ENCODE measurements around the gene GASK1A. TPM values are rescaled to one million over a fixed set of nuclear protein-coding genes. Genes with fewer than 3 reads are reported as not detected.

Gene GASK1A
- total RNA-seq, 1 donor from 2014 or later, result 1.6 TPM

DNA sequence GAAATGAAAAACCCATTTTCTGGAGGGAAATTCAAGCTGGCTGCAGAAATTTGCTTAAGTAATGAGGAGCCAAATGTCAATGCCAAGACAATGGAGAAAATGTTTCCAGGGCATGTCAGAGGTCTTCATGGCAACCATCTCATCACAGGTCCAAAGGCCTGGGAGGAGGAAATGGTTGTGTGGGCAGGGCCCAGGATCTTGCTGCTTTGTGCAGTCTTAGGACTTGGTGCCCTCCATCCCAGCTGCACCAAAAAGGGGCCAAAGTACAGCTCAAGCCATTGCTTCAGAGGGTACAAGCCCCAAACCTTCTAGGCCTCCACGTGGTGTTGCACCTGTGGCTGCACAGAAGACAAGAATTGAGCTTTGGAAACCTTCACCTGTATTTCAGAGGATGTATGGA is 67.5 kb downstream of the GASK1A start:
- no peak for DNase-seq
- Histone ChIP-seq H3K4me3 (no peak overlapping the region), H3K27ac (replicated peaks) (no peak overlapping the region), H3K9me3 (replicated peaks) (peaks cover 78% of the 10 kb centered on the region), H3K4me1 (no peaks in the 10 kb centered on the region), H3K36me3 (no peaks in the 10 kb centered on the region), H3K27me3 (ENCODE audit: low read depth) (no peaks in the 10 kb centered on the region)
- TF ChIP-seq, protein P1, sequence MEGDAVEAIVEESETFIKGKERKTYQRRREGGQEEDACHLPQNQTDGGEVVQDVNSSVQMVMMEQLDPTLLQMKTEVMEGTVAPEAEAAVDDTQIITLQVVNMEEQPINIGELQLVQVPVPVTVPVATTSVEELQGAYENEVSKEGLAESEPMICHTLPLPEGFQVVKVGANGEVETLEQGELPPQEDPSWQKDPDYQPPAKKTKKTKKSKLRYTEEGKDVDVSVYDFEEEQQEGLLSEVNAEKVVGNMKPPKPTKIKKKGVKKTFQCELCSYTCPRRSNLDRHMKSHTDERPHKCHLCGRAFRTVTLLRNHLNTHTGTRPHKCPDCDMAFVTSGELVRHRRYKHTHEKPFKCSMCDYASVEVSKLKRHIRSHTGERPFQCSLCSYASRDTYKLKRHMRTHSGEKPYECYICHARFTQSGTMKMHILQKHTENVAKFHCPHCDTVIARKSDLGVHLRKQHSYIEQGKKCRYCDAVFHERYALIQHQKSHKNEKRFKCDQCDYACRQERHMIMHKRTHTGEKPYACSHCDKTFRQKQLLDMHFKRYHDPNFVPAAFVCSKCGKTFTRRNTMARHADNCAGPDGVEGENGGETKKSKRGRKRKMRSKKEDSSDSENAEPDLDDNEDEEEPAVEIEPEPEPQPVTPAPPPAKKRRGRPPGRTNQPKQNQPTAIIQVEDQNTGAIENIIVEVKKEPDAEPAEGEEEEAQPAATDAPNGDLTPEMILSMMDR (IDR thresholded peaks at IDR 0.05; ENCODE audit: borderline replicate concordance), result no peak
- intact Hi-C loops (cut with micrococcal nuclease), result no loop called here

DNA sequence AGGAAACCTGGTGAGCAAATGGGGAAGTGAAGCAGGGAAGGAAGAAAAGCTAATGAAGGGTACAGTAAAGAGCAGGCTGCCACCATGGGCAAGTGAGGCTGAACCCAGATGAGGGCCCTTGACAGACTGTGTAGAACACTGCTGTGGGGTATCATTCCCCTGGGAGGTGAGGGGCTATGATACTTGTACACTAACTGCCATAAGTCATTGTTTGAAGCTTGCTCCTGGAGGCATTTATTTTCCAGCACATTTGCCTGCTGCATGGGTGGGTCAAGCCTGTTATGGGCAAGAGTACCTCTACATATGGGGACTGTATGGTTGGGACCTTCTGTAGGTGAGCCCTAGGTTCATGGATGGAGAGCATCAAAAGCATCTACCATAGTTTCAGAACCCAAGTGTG is 69.4 kb downstream of the GASK1A start:
- H3K27me3 ChIP-seq (ENCODE audit: low read depth), result no peaks in the 10 kb centered on the region
- no peaks in the 10 kb centered on the region for H3K36me3 ChIP-seq
- H3K4me3 ChIP-seq, result no peak overlapping the region
- no peak for DNase-seq
- intact Hi-C loops (cut with micrococcal nuclease), result no loop called here
- peaks cover 81% of the 10 kb centered on the region for H3K9me3 ChIP-seq (replicated peaks)
- H3K27ac ChIP-seq (replicated peaks), result no peak overlapping the region
- no peaks in the 10 kb centered on the region for H3K4me1 ChIP-seq
- TF ChIP-seq, protein P1 (IDR thresholded peaks at IDR 0.05; ENCODE audit: borderline replicate concordance), result no peak

- H3K9me3 ChIP-seq (replicated peaks), result peaks cover 38% of the 10 kb centered on the region
- DNase-seq, result no peak
- H3K36me3 ChIP-seq, result no peaks in the 10 kb centered on the region
- intact Hi-C loops (cut with micrococcal nuclease), result no loop called here
- no peaks in the 10 kb centered on the region for H3K27me3 ChIP-seq (ENCODE audit: low read depth)
- no peaks in the 10 kb centered on the region for H3K4me1 ChIP-seq
- TF ChIP-seq, protein P1 (IDR thresholded peaks at IDR 0.05; ENCODE audit: borderline replicate concordance), result no peak
- no peak overlapping the region for H3K27ac ChIP-seq (replicated peaks)
- H3K4me3 ChIP-seq, result no peak overlapping the region
Observed at GRCh38 chr3:43053291-43053690, 74.2 kb downstream of the GASK1A start.

DNA sequence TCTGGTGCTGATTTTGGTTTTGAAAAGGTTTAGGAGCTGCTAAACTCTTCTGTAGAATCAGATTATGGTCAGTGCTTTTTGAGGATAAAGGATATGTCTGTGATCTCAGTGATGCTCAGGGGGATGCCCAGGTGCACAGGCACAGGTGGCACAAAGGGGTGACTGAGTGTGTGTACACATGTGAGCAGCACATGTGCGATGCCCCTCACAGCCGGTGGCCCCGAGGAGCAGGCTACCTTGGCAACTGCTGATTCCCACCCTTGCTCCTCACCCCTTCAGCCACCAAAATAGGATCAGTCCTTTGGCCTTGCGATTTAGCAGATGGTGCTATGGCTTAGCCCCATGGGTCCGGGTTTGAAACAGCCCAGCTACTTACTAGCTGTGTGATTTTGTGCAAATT is 75.6 kb downstream of the GASK1A start:
- no peaks in the 10 kb centered on the region for H3K27me3 ChIP-seq (ENCODE audit: low read depth)
- intact Hi-C loops (cut with micrococcal nuclease), result no loop called here

DNA sequence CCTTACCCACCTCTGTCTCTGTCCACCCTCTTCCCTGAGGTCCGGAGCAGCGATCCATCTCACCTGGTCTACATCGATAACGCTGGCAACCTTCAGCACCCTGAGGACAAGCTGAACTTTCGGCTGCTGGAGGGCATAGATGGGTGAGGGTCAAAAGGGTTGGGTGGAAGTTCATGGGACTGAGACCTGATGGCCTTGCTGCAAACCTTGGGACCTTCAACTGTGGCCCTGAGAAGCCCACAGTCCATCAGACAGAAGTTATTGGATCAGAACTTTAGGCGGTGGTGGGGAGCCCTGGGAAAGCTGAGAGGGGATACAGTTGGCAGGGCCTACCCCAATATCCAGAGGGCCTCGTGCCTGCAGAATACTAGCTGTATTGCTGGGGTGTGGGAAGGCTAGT is 76.3 kb downstream of the GASK1A start:
- Histone ChIP-seq H3K4me1 (no peaks in the 10 kb centered on the region), H3K27ac (replicated peaks) (no peak overlapping the region), H3K9me3 (replicated peaks) (peaks cover 38% of the 10 kb centered on the region), H3K27me3 (ENCODE audit: low read depth) (no peaks in the 10 kb centered on the region), H3K36me3 (no peaks in the 10 kb centered on the region), H3K4me3 (no peak overlapping the region)
- TF ChIP-seq, protein P1 (IDR thresholded peaks at IDR 0.05; ENCODE audit: borderline replicate concordance), result no peak
- DNase-seq, result no peak
- intact Hi-C loops (cut with micrococcal nuclease), result no loop called here

More for the DNA sequence above, 75.6 kb downstream of the GASK1A start:
- Histone ChIP-seq H3K4me3 (no peak overlapping the region), H3K27ac (replicated peaks) (no peak overlapping the region), H3K36me3 (no peaks in the 10 kb centered on the region), H3K9me3 (replicated peaks) (peaks cover 38% of the 10 kb centered on the region), H3K4me1 (no peaks in the 10 kb centered on the region)
- TF ChIP-seq, protein P1 (IDR thresholded peaks at IDR 0.05; ENCODE audit: borderline replicate concordance), result no peak
- no peak for DNase-seq

All from left ventricle myocardium inferior (tissue), 1 donor.